Lung microvascular endothelial cell (primary cell): ENCODE results near the gene DENND5A. TPM values are rescaled to one million over a fixed set of nuclear protein-coding genes. Genes with fewer than 3 reads are reported as not detected.

Source experiments
- DNase-seq, 2 donors: peaks; one replicate each; pipeline versions ENCODE4 v3.0.0 to v3.0.0-alpha.2; 2010; ENCODE audit warnings: low read depth in 2 of 2
- total RNA-seq: library from RNA; depleted of rRNA; stranded (reverse); fragments of >200 nt; gene quantifications from 2 replicates; pipeline ENCODE4 v1.2.1, GENCODE V29; 2014

Gene DENND5A
- total RNA-seq, 1 donor from 2014 or later: 114 TPM

GRCh38 chr11:9139628-9140357 is 125.4 kb downstream of the DENND5A start:
- peak in 1 of 2 donors; percentile 43 for DNase-seq

- DNase-seq: peak; percentile 94 to 97
Observed at GRCh38 chr11:9138612-9139579, 126.3 kb downstream of the DENND5A start.

GRCh38 chr11:9138133-9138453 is 127.1 kb downstream of the DENND5A start:
- DNase-seq: no peak

- DNase-seq: peak; percentile 78 to 83
Observed at GRCh38 chr11:9137293-9138132, 127.6 kb downstream of the DENND5A start.

GRCh38 chr11:9136741-9137140 is 128.4 kb downstream of the DENND5A start:
- DNase-seq: no peak

- DNase-seq: no peak
Observed at GRCh38 chr11:9133956-9134355, 131.2 kb downstream of the DENND5A start.

GRCh38 chr11:9132203-9132878 is 132.8 kb downstream of the DENND5A start:
- DNase-seq: no peak

- DNase-seq: no peak
Observed at GRCh38 chr11:9130297-9130696, 134.9 kb downstream of the DENND5A start.

GRCh38 chr11:9126636-9127035 is 138.5 kb downstream of the DENND5A start:
- no peak for DNase-seq

GRCh38 chr11:9125185-9125886 is 139.8 kb downstream of the DENND5A start:
- DNase-seq: no peak

- no peak for DNase-seq
Observed at GRCh38 chr11:9123595-9124304, 141.4 kb downstream of the DENND5A start.

GRCh38 chr11:9121469-9121796 is 143.7 kb downstream of the DENND5A start:
- no peak for DNase-seq

GRCh38 chr11:9120664-9121468 is 144.3 kb downstream of the DENND5A start:
- DNase-seq: peak; percentile 30 to 46

- no peak for DNase-seq
Observed at GRCh38 chr11:9118277-9118676, 146.9 kb downstream of the DENND5A start.

GRCh38 chr11:9112075-9112474 is 153.1 kb downstream of the DENND5A start:
- no peak for DNase-seq

GRCh38 chr11:9109858-9110731 is 155.1 kb downstream of the DENND5A start:
- DNase-seq: no peak

- DNase-seq: no peak
Observed at GRCh38 chr11:9104580-9104979, 160.6 kb downstream of the DENND5A start.
